HCEC 1CT (cell line): ENCODE measurements around the gene CELA2B.
"Not testable (repeated sequence)": the region's sequence is repeated elsewhere in the genome, so short reads cannot be mapped to it uniquely, and the experiment has no call there.

Experiments
- DNase-seq: peaks from one replicate; pipeline ENCODE4 v3.0.0-alpha.2; 2017

The CELA2B gene

GRCh38 chr1:15469361-15469760 lies 6.5 kb upstream of the CELA2B start:
- DNase-seq: no peak

GRCh38 chr1:15469821-15470448 lies 6.0 kb upstream of the CELA2B start:
- not testable (repeated sequence) for DNase-seq

GRCh38 chr1:15471067-15471466 lies 4.8 kb upstream of the CELA2B start:
- not testable (repeated sequence) for DNase-seq

GRCh38 chr1:15471723-15472122 lies 4.2 kb upstream of the CELA2B start:
- DNase-seq: not testable (repeated sequence)

- DNase-seq: no peak
Observed at GRCh38 chr1:15472587-15472986, 3.3 kb upstream of the CELA2B start.

- DNase-seq: no peak
Observed at GRCh38 chr1:15476927-15477326, 1.0 kb downstream of the CELA2B start.

GRCh38 chr1:15477646-15478212 lies 1.8 kb downstream of the CELA2B start:
- no peak for DNase-seq

GRCh38 chr1:15479654-15480347 lies 3.9 kb downstream of the CELA2B start:
- no peak for DNase-seq

- DNase-seq: not testable (repeated sequence)
Observed at GRCh38 chr1:15482455-15482854, 6.6 kb downstream of the CELA2B start.

- DNase-seq: not testable (repeated sequence)
Observed at GRCh38 chr1:15482983-15483543, 7.2 kb downstream of the CELA2B start.

- no peak for DNase-seq
Observed at GRCh38 chr1:15483971-15484370, 8.1 kb downstream of the CELA2B start.

- not testable (repeated sequence) for DNase-seq
Observed at GRCh38 chr1:15484443-15484842, 8.5 kb downstream of the CELA2B start.

GRCh38 chr1:15485636-15486035 lies 9.7 kb downstream of the CELA2B start:
- no peak for DNase-seq

GRCh38 chr1:15486844-15487610 lies 11.1 kb downstream of the CELA2B start:
- not testable (repeated sequence) for DNase-seq

GRCh38 chr1:15488371-15488770 lies 12.5 kb downstream of the CELA2B start:
- DNase-seq: no peak

GRCh38 chr1:15489052-15489736 lies 13.3 kb downstream of the CELA2B start:
- no peak for DNase-seq

GRCh38 chr1:15491010-15491409 lies 15.1 kb downstream of the CELA2B start:
- DNase-seq: not testable (repeated sequence)

- no peak for DNase-seq
Observed at GRCh38 chr1:15492596-15492995, 16.7 kb downstream of the CELA2B start.

- DNase-seq: no peak
Observed at GRCh38 chr1:15493869-15494390, 18.0 kb downstream of the CELA2B start.

- DNase-seq: no peak
Observed at GRCh38 chr1:15500184-15501178, 24.6 kb downstream of the CELA2B start.
